IMR-90 (cell line): ENCODE measurements around the gene RPTOR. TPM values are rescaled to one million over a fixed set of nuclear protein-coding genes. Genes with fewer than 3 reads are reported as not detected.
A peak's percentile ranks its signal among the peaks of the same experiment; 100 is the strongest.

Experiments
- CTCF ChIP-seq: conservative IDR thresholded peaks from 2 replicates; pipeline ENCODE4 v1.5.1; 2012; ENCODE audit warnings: mild to moderate bottlenecking, low read depth, low read length, improper control_type of control experiment
- POLR2A ChIP-seq: IDR thresholded peaks from 2 replicates; pipeline ENCODE4 v1.6.1; 2012; ENCODE audit warnings: mild to moderate bottlenecking, low read depth, low read length
- polyA plus RNA-seq, 3 experiments: library from polyadenylated mRNA; depleted of rRNA; stranded (reverse); fragments of >200 nt; gene quantifications; 2 replicates each; pipeline ENCODE4 v1.2.3, GENCODE V29; 2012; ENCODE audit warnings: low replicate concordance in 1 of 3
- total RNA-seq: library from RNA; depleted of rRNA; stranded (reverse); fragments of >200 nt; gene quantifications from 2 replicates; pipeline ENCODE4 v1.2.3, GENCODE V29; 2012

RPTOR gene
- total and polyA plus RNA-seq, 2 of the 4 experiments (the other 2 are of a cell fraction) = 10.8 to 14.7 TPM

- TF ChIP-seq CTCF = no peak
- peak; percentile 33; the same call in 1 of the 2 replicates for TF ChIP-seq POLR2A
Observed at GRCh38 chr17:80892900-80893603, 348.4 kb downstream of the RPTOR start (continued).
